HepG2 (cell line): ENCODE results near the gene FKBP8. TPM values are rescaled to one million over a fixed set of nuclear protein-coding genes. Genes with fewer than 3 reads are reported as not detected.

Experiments
- ATAC-seq: fragments of 200-7000 bp; cut with Tn5 transposase; 3 replicates; pipeline ENCODE4 v1.9.1; 2020; ENCODE audit warnings: mild to moderate bottlenecking, moderate library complexity
- BruUV-seq: library from RNA; stranded (reverse); fragments of 400-500 nt; replicated peaks from 2 replicates; lab custom pipeline; 2021; lab: Mats Ljungman, UMichigan
- CTCF ChIA-PET: fragments of 300-600 bp; formaldehyde crosslinking; extraction: SDS; loops from one replicate; lab custom pipeline; 2021; ENCODE audit warnings: low total read pairs, inconsistent platforms, low intra/inter-chr PET ratio; lab: Yijun Ruan, JAX
- POLR2A ChIA-PET: fragments of 350-600 bp; sonication (Branson Sonifier 250); formaldehyde crosslinking; loops from one replicate; lab custom pipeline; 2020; ENCODE audit warnings: antibody characterized with exemption, inconsistent platforms; lab: Yijun Ruan, JAX
- DNase-seq: peaks from one replicate; pipeline ENCODE4 v3.0.0-alpha.2; 2015; ENCODE audit warnings: low spot score
- FAIRE-seq: peaks from 3 replicates; lab custom pipeline; 2011; peaks lifted over from hg19 to GRCh38; lab: Jason Lieb, UNC
- H2AFZ ChIP-seq: one replicate; pipeline ENCODE4 v1.6.1; 2011; ENCODE audit warnings: low read length, inconsistent platforms
- H3K27ac ChIP-seq: fragments of 300-600 bp; 3 replicates; pipeline ENCODE4 v1.8.0; 2011; ENCODE audit warnings: mixed run types, mild to moderate bottlenecking, mixed read lengths, low read length, inconsistent platforms; ENCODE audit not compliant: insufficient read depth; ENCODE audit errors: extremely low read length
- H3K27me3 ChIP-seq, 2 experiments: fragments of 200-600 bp in 1 of 2; 2 replicates in 1 of 2; 3 replicates in 1 of 2; pipeline versions ENCODE4 v1.6.0 to v1.8.0; 2011; ENCODE audit warnings: low read length in 2 of 2, mild to moderate bottlenecking in 2 of 2, moderate library complexity in 2 of 2, inconsistent platforms in 1 of 2; ENCODE audit not compliant: insufficient read depth in 2 of 2, control insufficient read depth in 1 of 2
- H3K36me3 ChIP-seq, 2 experiments: fragments of 200-600 bp in 1 of 2; replicated peaks in 1 of 2; 2 replicates in 1 of 2; 3 replicates in 1 of 2; pipeline versions ENCODE4 v1.5.1 to v1.8.0; 2011; ENCODE audit warnings: low read length in 2 of 2, inconsistent platforms in 1 of 2; ENCODE audit not compliant: insufficient read depth in 2 of 2, control insufficient read depth in 1 of 2
- H3K4me1 ChIP-seq: 2 replicates; pipeline ENCODE4 v1.5.1; 2012; ENCODE audit warnings: low read length, inconsistent platforms; ENCODE audit not compliant: insufficient read depth
- H3K4me2 ChIP-seq: 2 replicates; pipeline ENCODE4 v1.6.0; 2011; ENCODE audit warnings: low read depth, low read length, inconsistent platforms
- H3K4me3 ChIP-seq, 3 experiments: fragments of 200-600 bp in 1 of 3; sonication (generic), shearing (Covaris generic) in 1 of 3; replicated peaks in 1 of 3; 2 replicates each; pipeline ENCODE4 v1.5.1; 2011 to 2016; ENCODE audit warnings: low read length in 3 of 3, inconsistent platforms in 2 of 3, low read depth in 2 of 3, mild to moderate bottlenecking in 2 of 3, control low read depth in 1 of 3, mixed read lengths in 1 of 3; ENCODE audit not compliant: insufficient read depth in 1 of 3
- H3K79me2 ChIP-seq: one replicate; pipeline ENCODE4 v1.6.1; 2011; ENCODE audit warnings: low read length, inconsistent platforms; ENCODE audit not compliant: insufficient read depth
- H3K9ac ChIP-seq: 2 replicates; pipeline ENCODE4 v1.6.0; 2011; ENCODE audit warnings: mild to moderate bottlenecking, low read depth, low read length, inconsistent platforms; ENCODE audit not compliant: insufficient read depth
- H3K9me3 ChIP-seq: 2 replicates; pipeline ENCODE4 v1.5.1; 2012; ENCODE audit warnings: mild to moderate bottlenecking, low read length
- H4K20me1 ChIP-seq: 2 replicates; pipeline ENCODE4 v1.6.0; 2011; ENCODE audit warnings: inconsistent platforms, mild to moderate bottlenecking, low read length, moderate library complexity; ENCODE audit not compliant: insufficient read depth
- AGO2 ChIP-seq: fragments of 200-400 bp; formaldehyde crosslinking; optimal IDR thresholded peaks from 2 replicates; pipeline ENCODE3; 2017; ENCODE audit warnings: mild to moderate bottlenecking, low read depth, low read length, moderate library complexity
- HNF4A ChIP-seq: sonication (generic); formaldehyde crosslinking; IDR thresholded peaks from 2 replicates; pipeline ENCODE4 v1.4.0; 2020; ENCODE audit warnings: missing genetic modification reagents
- HOXA3 ChIP-seq: sonication (generic); formaldehyde crosslinking; IDR thresholded peaks from 2 replicates; pipeline ENCODE4 v1.5.0; 2020; ENCODE audit warnings: missing genetic modification reagents
- ONECUT2 ChIP-seq: sonication (generic); formaldehyde crosslinking; IDR thresholded peaks from 2 replicates; pipeline ENCODE4 v1.4.0; 2020; ENCODE audit warnings: missing genetic modification reagents
- RBFOX2 ChIP-seq: fragments of 200-400 bp; formaldehyde crosslinking; IDR thresholded peaks from 2 replicates; pipeline ENCODE4 v1.6.1; 2017; ENCODE audit warnings: low read depth, mild to moderate bottlenecking, low read length
- SALL2 ChIP-seq: sonication (generic); formaldehyde crosslinking; IDR thresholded peaks from 2 replicates; pipeline ENCODE4 v1.8.1; 2023; ENCODE audit warnings: mild to moderate bottlenecking, missing genetic modification reagents, inconsistent platforms
- THYN1 ChIP-seq: sonication (generic); formaldehyde crosslinking; IDR thresholded peaks from 2 replicates; pipeline ENCODE4 v1.8.1; 2023; ENCODE audit warnings: low read depth, mild to moderate bottlenecking, moderate library complexity, missing genetic modification reagents, borderline replicate concordance
- ZBTB33 ChIP-seq: sonication (generic); formaldehyde crosslinking; IDR thresholded peaks from 2 replicates; pipeline ENCODE4 v1.4.0; 2020; ENCODE audit warnings: missing genetic modification reagents
- ZBTB38 ChIP-seq: sonication (generic); formaldehyde crosslinking; IDR thresholded peaks from 2 replicates; pipeline ENCODE4 v1.5.1; 2020; ENCODE audit warnings: mild to moderate bottlenecking, missing genetic modification reagents
- ZIK1 ChIP-seq: sonication (generic); formaldehyde crosslinking; IDR thresholded peaks from 2 replicates; pipeline ENCODE4 v1.5.0; 2020; ENCODE audit warnings: mild to moderate bottlenecking, low read depth, missing genetic modification reagents, borderline replicate concordance
- ZMYM4 ChIP-seq: sonication (generic); formaldehyde crosslinking; IDR thresholded peaks from 2 replicates; pipeline ENCODE4 v1.8.1; 2023; ENCODE audit warnings: mild to moderate bottlenecking, missing genetic modification reagents
- ZNF292 ChIP-seq: sonication (generic); formaldehyde crosslinking; IDR thresholded peaks from 2 replicates; pipeline ENCODE4 v1.8.1; 2022; ENCODE audit warnings: mild to moderate bottlenecking, low read depth, missing genetic modification reagents, borderline replicate concordance
- ZNF710 ChIP-seq: sonication (generic); formaldehyde crosslinking; IDR thresholded peaks from 2 replicates; pipeline ENCODE4 v1.5.0; 2020; ENCODE audit warnings: mild to moderate bottlenecking, missing genetic modification reagents, borderline replicate concordance
- WGBS: methylation state at CpG from one replicate; pipeline ENCODE4 v1.1.6; 2017; ENCODE audit warnings: low lambda C conversion rate; 5-methylcytosine and 5-hydroxymethylcytosine counted together
- in situ Hi-C: cut with HindIII; loops from 2 replicates; pipeline ENCODE4 v1.10.0; 2017; ENCODE audit warnings: low pct_unique_long_range_greater_than_20kb; ENCODE audit not compliant: extremely low pct_ligation_motif_present
- intact Hi-C: fragments of 100-400 bp; cut with micrococcal nuclease; formaldehyde crosslinking; loops from one replicate; pipeline ENCODE4 v1.10.0; 2022; ENCODE audit not compliant: unreplicated experiment
- polyA plus RNA-seq, 8 experiments: library from polyadenylated mRNA; depleted of rRNA in 3 of 8; stranded (reverse) in 7 of 8; unstranded in 1 of 8; fragments of >200 nt; fragmentation: Illumina TruSeq in 4 of 8; extraction: Trizol in 4 of 8; gene quantifications; 2 replicates each; pipeline versions ENCODE4 v1.2.1 to v1.2.3, GENCODE V29; 2011 to 2016; ENCODE audit warnings: low read depth in 4 of 8, missing spikeins in 1 of 8, mixed read lengths in 1 of 8; ENCODE audit not compliant: insufficient read depth in 1 of 8
- total RNA-seq, 5 experiments: library from RNA; depleted of rRNA; stranded (reverse); fragments of >200 nt; fragmentation: Illumina TruSeq; extraction: Trizol; gene quantifications; 2 replicates each; pipeline ENCODE4 v1.2.3, GENCODE V29; 2016; ENCODE audit warnings: low read depth in 1 of 5

FKBP8 gene
- total and polyA plus RNA-seq, 2 of the 13 experiments (the other 11 are each of a cell fraction or from before 2014, with no cell fraction given) = 81.7 to 93.9 TPM

GRCh38 chr19:18539372-18539771 lies 4.0 kb downstream of the FKBP8 start (continued):
- TF ChIP-seq THYN1 (CRISPR knock-in tag) = no peak
- 0 out of 2 replicates have a peak, but pooled peaks have one; percentile 39 for TF ChIP-seq RBFOX2
- TF ChIP-seq ZNF292 (CRISPR knock-in tag) = no peak

DNA sequence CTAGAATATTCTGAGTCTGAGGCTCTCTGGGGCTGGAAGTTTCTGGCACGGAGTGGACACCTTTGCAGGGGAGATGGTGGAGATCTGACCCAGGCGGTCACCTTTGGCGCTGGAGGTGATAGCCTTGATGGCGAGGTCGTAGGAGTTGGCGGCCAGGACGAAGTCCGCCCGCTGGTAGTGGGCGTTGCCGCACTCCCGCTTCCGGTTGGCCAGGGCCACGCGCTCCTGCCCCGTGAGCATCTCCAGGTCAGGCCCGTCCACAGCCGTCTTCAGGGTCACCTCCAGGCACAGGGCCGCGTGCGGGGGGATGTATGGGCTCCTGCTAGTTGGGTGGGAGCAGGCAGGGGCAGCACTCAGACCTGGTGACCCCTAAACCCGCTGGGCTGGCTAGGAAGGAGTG lies 5.3 kb downstream of the FKBP8 start:
- ATAC-seq = peak; percentile 21; the same call in 1 of the 3 replicates
- Histone ChIP-seq H3K36me3 (peaks cover 5 to 26% of the 10 kb centered on the region in 2 experiments), H3K4me3 (no peak overlapping the region), H3K4me1 (peaks cover 10% of the 10 kb centered on the region; the same call in 1 of the 2 replicates), H3K27me3 (no peaks in the 10 kb centered on the region; a peak in 1 of 5 replicates), H3K9me3 (no peaks in the 10 kb centered on the region), H3K79me2 (peaks cover 9% of the 10 kb centered on the region), H3K27ac (no peak overlapping the region), H3K9ac (no peak overlapping the region), H3K4me2 (no peak overlapping the region), H4K20me1 (no peaks in the 10 kb centered on the region), H2AFZ (no peak overlapping the region)
- CTCF ChIA-PET = no interaction called here
- FAIRE-seq = no peak
- intact Hi-C loops = no loop called here
- peak; percentile 28; the same call in 1 of the 2 replicates for TF ChIP-seq HOXA3 (CRISPR knock-in tag)
- peak; percentile 55 for TF ChIP-seq RBFOX2
- TF ChIP-seq ONECUT2 (CRISPR knock-in tag) = no peak
- peak; percentile 38 for TF ChIP-seq AGO2
- 0 out of 2 replicates have a peak, but pooled peaks have one; percentile 8 for TF ChIP-seq HNF4A (CRISPR knock-in tag)
- TF ChIP-seq ZNF710 (CRISPR knock-in tag) = no peak
- TF ChIP-seq SALL2 (CRISPR knock-in tag) = no peak
- TF ChIP-seq ZMYM4 (CRISPR knock-in tag) = no peak
- peak; percentile 57; the same call in 1 of the 2 replicates for TF ChIP-seq ZBTB38 (CRISPR knock-in tag)
- peak; percentile 94 for TF ChIP-seq ZBTB33
- TF ChIP-seq ZIK1 (CRISPR knock-in tag) = no peak
- in situ Hi-C loops = no loop called here
- POLR2A ChIA-PET = no interaction called here
- no peak for DNase-seq
- BruUV-seq = no TSS peak
- 94% methylated on average over 7 of the region's 22 CpGs for WGBS
